Stimulated activated CD4-positive, alpha-beta T cell treated with anti-CD3 and anti-CD28 coated beads, Interleukin-4, amount 100 ng/mL, for 24 hours (primary cell): ENCODE data around the gene TMEM259.

ENCODE experiments used
- DNase-seq: peaks from one replicate; pipeline ENCODE4 v3.0.0-alpha.2; 2020

Gene TMEM259

GRCh38 chr19:1000591-1001537 is 20.1 kb downstream of the TMEM259 start:
- DNase-seq, result no peak

- DNase-seq, result peak; percentile 70
These were observed 20.8 kb downstream of the TMEM259 start, which contains the start of gene GRIN3B for GRCh38 chr19:1000095-1000494. TSS of gene GRIN3B (plus strand) at chr19:1000419. CDS start at chr19:1000438, 19 bp downstream.

GRCh38 chr19:999379-999719 is 21.6 kb downstream of the TMEM259 start:
- no peak for DNase-seq

GRCh38 chr19:998064-998463 is 22.9 kb downstream of the TMEM259 start:
- DNase-seq, result no peak

GRCh38 chr19:996051-996838 is 24.7 kb downstream of the TMEM259 start:
- peak; percentile 69 for DNase-seq

- DNase-seq, result no peak
These were observed 25.7 kb downstream of the TMEM259 start for GRCh38 chr19:995051-995827.

- no peak for DNase-seq
These were observed 26.4 kb downstream of the TMEM259 start for GRCh38 chr19:994516-994915.

GRCh38 chr19:993831-994393 is 27.0 kb downstream of the TMEM259 start:
- no peak for DNase-seq

- DNase-seq, result no peak
These were observed 27.5 kb downstream of the TMEM259 start for GRCh38 chr19:993361-993830.

- DNase-seq, result no peak
These were observed 28.3 kb downstream of the TMEM259 start for GRCh38 chr19:992670-993055.

- no peak for DNase-seq
These were observed 28.8 kb downstream of the TMEM259 start for GRCh38 chr19:991932-992669.

- peak; percentile 62 for DNase-seq
These were observed 29.6 kb downstream of the TMEM259 start for GRCh38 chr19:991174-991931.

- DNase-seq, result no peak
These were observed 30.2 kb downstream of the TMEM259 start for GRCh38 chr19:990746-991145.

- DNase-seq, result no peak
These were observed 30.8 kb downstream of the TMEM259 start for GRCh38 chr19:990119-990571.

GRCh38 chr19:989381-990081 is 31.4 kb downstream of the TMEM259 start:
- no peak for DNase-seq

GRCh38 chr19:988510-988909 is 32.4 kb downstream of the TMEM259 start:
- no peak for DNase-seq

- DNase-seq, result no peak
These were observed 32.8 kb downstream of the TMEM259 start for GRCh38 chr19:988081-988480.

- DNase-seq, result no peak
These were observed 34.8 kb downstream of the TMEM259 start for GRCh38 chr19:986083-986482.

GRCh38 chr19:984165-984967 is 36.6 kb downstream of the TMEM259 start, which contains the start of gene WDR18:
TSS of gene WDR18 (plus strand) at chr19:984345. CDS start at chr19:984354, 9 bp downstream.
- peak; percentile 91 for DNase-seq
